Measurements from ENCODE around the gene TBX2. TPM values are rescaled to one million over a fixed set of nuclear protein-coding genes. Genes with fewer than 3 reads are reported as not detected.
A peak's percentile ranks its signal among the peaks of the same experiment; 100 is the strongest.

The TBX2 gene
- total and polyA plus RNA-seq, 2 of the 13 experiments (the other 11 are each of a cell fraction or from before 2014, with no cell fraction given): 2.8 to 15.3 TPM

DNA sequence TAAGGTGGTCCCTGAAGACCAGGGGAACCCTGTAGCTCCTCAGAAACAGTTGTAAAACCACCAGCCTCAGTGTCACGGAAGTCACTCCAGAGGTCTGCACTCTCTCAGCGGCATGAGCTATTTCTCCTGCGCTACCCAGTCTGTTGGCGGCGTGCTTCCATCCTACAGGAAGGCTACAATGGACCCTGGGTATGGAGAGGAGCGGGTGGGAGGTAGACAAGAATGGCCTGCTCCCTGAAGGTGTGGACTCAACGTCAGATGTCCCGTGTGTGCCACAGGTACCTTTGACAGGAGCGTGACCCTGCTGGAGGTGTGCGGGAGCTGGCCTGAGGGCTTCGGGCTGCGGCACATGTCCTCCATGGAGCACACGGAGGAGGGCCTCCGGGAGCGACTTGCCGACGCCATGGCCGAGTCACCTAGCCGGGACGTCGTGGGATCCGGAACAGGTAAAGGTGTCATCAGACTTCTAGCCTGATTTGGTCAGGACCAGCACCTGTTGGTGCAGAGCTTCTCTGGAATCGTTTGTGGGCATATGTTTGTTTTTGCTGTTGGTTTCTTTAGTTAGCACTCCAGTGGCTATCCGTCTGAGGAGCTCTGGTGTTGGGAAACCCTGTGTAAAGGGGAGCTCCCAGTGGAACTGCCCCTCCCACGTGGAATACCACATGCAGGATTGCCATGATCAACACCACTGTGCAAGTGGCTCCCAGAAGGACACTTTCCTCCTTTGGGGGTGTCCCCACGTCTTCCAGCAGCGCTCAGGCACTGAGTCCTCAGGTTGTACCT is 31.4 kb upstream of the TBX2 start (continued):
- no peak for TF ChIP-seq TCF12 (IDR thresholded peaks at IDR 0.05)
- no peak for TF ChIP-seq TCF12 (CRISPR knock-in tag; IDR thresholded peaks at IDR 0.05)
- TF ChIP-seq NFRKB (IDR thresholded peaks at IDR 0.05): no peak
- no peak for TF ChIP-seq ZNF501 (CRISPR knock-in tag; IDR thresholded peaks at IDR 0.05)
- TF ChIP-seq, protein P1, sequence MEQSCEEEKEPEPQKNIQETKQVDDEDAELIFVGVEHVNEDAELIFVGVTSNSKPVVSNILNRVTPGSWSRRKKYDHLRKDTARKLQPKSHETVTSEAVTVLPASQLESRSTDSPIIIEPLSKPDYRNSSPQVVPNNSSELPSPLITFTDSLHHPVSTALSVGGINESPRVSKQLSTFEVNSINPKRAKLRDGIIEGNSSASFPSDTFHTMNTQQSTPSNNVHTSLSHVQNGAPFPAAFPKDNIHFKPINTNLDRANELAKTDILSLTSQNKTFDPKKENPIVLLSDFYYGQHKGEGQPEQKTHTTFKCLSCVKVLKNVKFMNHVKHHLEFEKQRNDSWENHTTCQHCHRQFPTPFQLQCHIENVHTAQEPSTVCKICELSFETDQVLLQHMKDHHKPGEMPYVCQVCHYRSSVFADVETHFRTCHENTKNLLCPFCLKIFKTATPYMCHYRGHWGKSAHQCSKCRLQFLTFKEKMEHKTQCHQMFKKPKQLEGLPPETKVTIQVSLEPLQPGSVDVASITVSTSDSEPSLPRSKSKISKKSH (CRISPR knock-in tag; IDR thresholded peaks at IDR 0.05; ENCODE audit: borderline replicate concordance): 0 out of 2 replicates have a peak, but pooled peaks have one; percentile 44
- peak; percentile 19; the same call in 1 of the 2 replicates for TF ChIP-seq ZNF839 (CRISPR knock-in tag; IDR thresholded peaks at IDR 0.05; ENCODE audit: borderline replicate concordance)
- TF ChIP-seq ZNF136 (CRISPR knock-in tag; IDR thresholded peaks at IDR 0.05; ENCODE audit: low read depth): no peak
- no peak for TF ChIP-seq SRSF1 (optimal IDR thresholded peaks at IDR 0.05; ENCODE audit: low read depth, low read length)
- TF ChIP-seq, protein P2, sequence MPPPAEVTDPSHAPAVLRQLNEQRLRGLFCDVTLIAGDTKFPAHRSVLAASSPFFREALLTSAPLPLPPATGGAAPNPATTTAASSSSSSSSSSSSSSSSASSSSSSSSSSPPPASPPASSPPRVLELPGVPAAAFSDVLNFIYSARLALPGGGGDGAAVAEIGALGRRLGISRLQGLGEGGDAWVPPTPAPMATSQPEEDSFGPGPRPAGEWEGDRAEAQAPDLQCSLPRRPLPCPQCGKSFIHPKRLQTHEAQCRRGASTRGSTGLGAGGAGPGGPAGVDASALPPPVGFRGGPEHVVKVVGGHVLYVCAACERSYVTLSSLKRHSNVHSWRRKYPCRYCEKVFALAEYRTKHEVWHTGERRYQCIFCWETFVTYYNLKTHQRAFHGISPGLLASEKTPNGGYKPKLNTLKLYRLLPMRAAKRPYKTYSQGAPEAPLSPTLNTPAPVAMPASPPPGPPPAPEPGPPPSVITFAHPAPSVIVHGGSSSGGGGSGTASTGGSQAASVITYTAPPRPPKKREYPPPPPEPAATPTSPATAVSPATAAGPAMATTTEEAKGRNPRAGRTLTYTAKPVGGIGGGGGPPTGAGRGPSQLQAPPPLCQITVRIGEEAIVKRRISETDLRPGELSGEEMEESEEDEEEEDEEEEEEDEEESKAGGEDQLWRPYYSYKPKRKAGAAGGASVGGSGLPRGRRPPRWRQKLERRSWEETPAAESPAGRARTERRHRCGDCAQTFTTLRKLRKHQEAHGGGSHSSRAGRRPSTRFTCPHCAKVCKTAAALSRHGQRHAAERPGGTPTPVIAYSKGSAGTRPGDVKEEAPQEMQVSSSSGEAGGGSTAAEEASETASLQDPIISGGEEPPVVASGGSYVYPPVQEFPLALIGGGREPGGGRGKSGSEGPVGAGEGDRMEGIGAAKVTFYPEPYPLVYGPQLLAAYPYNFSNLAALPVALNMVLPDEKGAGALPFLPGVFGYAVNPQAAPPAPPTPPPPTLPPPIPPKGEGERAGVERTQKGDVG (CRISPR knock-in tag; IDR thresholded peaks at IDR 0.05; ENCODE audit: borderline replicate concordance): no peak
- TF ChIP-seq ZNF12 (CRISPR knock-in tag; IDR thresholded peaks at IDR 0.05): no peak
- no peak for TF ChIP-seq SKI (IDR thresholded peaks at IDR 0.05; ENCODE audit: partially characterized antibody)
- no peak for TF ChIP-seq ZKSCAN8 (CRISPR knock-in tag; IDR thresholded peaks at IDR 0.05; ENCODE audit: borderline replicate concordance)
- TF ChIP-seq DNMT3B (CRISPR knock-in tag; conservative IDR thresholded peaks at IDR 0.05): no peak
- no peak for TF ChIP-seq MAZ (IDR thresholded peaks at IDR 0.05; ENCODE audit: borderline replicate concordance, low read depth, low read length)
- no peak for TF ChIP-seq MAZ (CRISPR knock-in tag; IDR thresholded peaks at IDR 0.05; ENCODE audit: low read depth)
- no peak for TF ChIP-seq HMG20A (CRISPR knock-in tag; IDR thresholded peaks at IDR 0.05; ENCODE audit: borderline replicate concordance)
- TF ChIP-seq IKZF4 (CRISPR knock-in tag; IDR thresholded peaks at IDR 0.05; ENCODE audit: borderline replicate concordance, low read depth, not compliant biosample characterization): no peak
- TF ChIP-seq, protein P3, sequence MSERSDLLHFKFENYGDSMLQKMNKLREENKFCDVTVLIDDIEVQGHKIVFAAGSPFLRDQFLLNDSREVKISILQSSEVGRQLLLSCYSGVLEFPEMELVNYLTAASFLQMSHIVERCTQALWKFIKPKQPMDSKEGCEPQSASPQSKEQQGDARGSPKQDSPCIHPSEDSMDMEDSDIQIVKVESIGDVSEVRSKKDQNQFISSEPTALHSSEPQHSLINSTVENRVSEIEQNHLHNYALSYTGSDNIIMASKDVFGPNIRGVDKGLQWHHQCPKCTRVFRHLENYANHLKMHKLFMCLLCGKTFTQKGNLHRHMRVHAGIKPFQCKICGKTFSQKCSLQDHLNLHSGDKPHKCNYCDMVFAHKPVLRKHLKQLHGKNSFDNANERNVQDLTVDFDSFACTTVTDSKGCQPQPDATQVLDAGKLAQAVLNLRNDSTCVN (CRISPR knock-in tag; IDR thresholded peaks at IDR 0.05; ENCODE audit: borderline replicate concordance): peak; percentile 44; the same call in 1 of the 2 replicates
- no peak for TF ChIP-seq POLR2AphosphoS5 (IDR thresholded peaks at IDR 0.05; ENCODE audit: low read depth, low read length)
- TF ChIP-seq, protein P4, sequence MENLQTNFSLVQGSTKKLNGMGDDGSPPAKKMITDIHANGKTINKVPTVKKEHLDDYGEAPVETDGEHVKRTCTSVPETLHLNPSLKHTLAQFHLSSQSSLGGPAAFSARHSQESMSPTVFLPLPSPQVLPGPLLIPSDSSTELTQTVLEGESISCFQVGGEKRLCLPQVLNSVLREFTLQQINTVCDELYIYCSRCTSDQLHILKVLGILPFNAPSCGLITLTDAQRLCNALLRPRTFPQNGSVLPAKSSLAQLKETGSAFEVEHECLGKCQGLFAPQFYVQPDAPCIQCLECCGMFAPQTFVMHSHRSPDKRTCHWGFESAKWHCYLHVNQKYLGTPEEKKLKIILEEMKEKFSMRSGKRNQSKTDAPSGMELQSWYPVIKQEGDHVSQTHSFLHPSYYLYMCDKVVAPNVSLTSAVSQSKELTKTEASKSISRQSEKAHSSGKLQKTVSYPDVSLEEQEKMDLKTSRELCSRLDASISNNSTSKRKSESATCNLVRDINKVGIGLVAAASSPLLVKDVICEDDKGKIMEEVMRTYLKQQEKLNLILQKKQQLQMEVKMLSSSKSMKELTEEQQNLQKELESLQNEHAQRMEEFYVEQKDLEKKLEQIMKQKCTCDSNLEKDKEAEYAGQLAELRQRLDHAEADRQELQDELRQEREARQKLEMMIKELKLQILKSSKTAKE (CRISPR knock-in tag; IDR thresholded peaks at IDR 0.05; ENCODE audit: borderline replicate concordance): no peak
